Rectal smooth muscle tissue (tissue), 1 donor: ENCODE measurements around the gene ANTXR1.
A peak's percentile ranks its signal among the peaks of the same experiment; 100 is the strongest.

ENCODE experiments used
- H3K27ac ChIP-seq: one replicate; pipeline ENCODE4 v1.7.0; 2013; ENCODE audit warnings: low read depth, low read length, inconsistent platforms
- H3K27me3 ChIP-seq: one replicate; pipeline ENCODE4 v1.7.0; 2013; ENCODE audit warnings: low read length; ENCODE audit not compliant: control insufficient read depth, insufficient read depth
- H3K36me3 ChIP-seq: one replicate; pipeline ENCODE4 v1.7.0; 2013; ENCODE audit warnings: low read length; ENCODE audit not compliant: control insufficient read depth, insufficient read depth
- H3K4me1 ChIP-seq: one replicate; pipeline ENCODE4 v1.7.0; 2013; ENCODE audit warnings: low read length; ENCODE audit not compliant: control insufficient read depth, insufficient read depth
- H3K4me3 ChIP-seq: one replicate; pipeline ENCODE4 v1.7.0; 2013; ENCODE audit warnings: low read length
- H3K9ac ChIP-seq: one replicate; pipeline ENCODE4 v1.7.0; 2013; ENCODE audit warnings: low read length

Gene ANTXR1

DNA sequence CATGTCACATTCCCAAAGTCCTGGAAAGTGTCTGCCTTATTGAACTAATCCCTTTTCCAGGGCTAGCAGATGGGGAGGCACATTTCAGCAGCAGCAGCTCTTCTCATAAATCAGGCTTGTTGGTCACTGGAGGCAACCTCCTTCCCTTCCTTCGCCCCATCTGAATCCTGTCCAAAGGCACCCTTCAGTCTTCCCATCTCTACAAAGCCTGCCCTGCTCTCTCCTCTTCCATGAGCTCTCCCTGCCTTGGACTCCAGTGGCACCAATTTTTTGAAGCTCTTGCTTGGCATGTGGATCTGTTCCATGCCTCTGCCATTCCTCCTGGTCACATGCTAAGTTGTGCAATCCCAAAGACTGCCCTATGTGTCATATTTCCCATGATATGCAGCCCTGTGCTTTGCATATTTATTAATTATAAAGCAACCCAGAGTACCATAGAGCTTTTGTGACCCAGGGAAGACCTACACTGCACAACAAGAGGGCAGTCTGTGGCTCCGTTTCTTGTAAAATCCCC, 70.3 kb downstream of the ANTXR1 start:
- H3K27me3 ChIP-seq: no peaks in the 10 kb centered on the region
- no peaks in the 10 kb centered on the region for H3K4me1 ChIP-seq
- peaks cover 7% of the 10 kb centered on the region for H3K36me3 ChIP-seq
- H3K9ac ChIP-seq: no peak overlapping the region
- H3K4me3 ChIP-seq: no peak overlapping the region
- no peak overlapping the region for H3K27ac ChIP-seq

DNA sequence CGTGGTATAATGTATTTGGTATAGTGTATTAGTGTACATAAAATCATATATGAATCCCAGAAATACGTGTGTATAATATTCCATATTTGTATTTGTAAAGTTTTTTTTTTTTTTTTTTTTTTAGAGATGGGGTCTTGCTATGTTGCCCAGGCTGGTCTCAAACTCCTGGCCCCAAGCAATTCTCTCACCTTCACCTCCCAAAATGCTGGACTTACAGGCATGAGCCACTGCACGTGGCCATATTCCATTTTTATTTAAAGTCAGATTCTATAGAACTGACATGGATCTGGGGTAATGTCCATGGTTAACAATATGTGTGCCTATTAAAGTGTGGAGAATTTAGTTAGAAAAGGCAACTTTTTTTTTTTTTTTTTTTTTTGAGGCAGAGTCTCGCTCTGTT, 71.5 kb downstream of the ANTXR1 start:
- Histone ChIP-seq H3K9ac (no peak overlapping the region), H3K4me3 (no peak overlapping the region), H3K4me1 (no peaks in the 10 kb centered on the region), H3K27me3 (no peaks in the 10 kb centered on the region), H3K27ac (no peak overlapping the region), H3K36me3 (peaks cover 7% of the 10 kb centered on the region)

DNA sequence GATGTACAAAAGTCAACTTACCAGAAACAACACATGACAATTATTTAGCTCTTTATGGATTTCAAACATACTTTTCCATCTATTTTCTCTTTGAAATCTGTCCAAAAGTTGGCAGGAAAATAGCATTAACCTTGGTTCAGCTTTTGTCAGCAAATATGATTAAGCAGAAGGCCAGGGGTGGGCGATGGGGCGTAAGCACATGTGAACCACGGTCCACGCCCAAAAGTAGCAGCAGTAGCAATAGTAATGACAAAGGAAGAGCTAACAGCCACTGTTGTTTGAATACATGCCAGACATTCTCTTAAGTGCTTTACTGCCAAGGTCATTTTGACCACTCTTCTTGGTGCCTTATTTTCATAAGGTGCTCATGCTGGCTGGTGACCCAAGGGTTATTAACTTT, 73.5 kb downstream of the ANTXR1 start:
- H3K27me3 ChIP-seq: no peaks in the 10 kb centered on the region
- H3K4me3 ChIP-seq: no peak overlapping the region
- H3K9ac ChIP-seq: no peak overlapping the region
- no peaks in the 10 kb centered on the region for H3K4me1 ChIP-seq
- peaks cover 10% of the 10 kb centered on the region for H3K36me3 ChIP-seq
- no peak overlapping the region for H3K27ac ChIP-seq

- no peaks in the 10 kb centered on the region for H3K27me3 ChIP-seq
- H3K27ac ChIP-seq: no peak overlapping the region
- no peak overlapping the region for H3K4me3 ChIP-seq
- no peak overlapping the region for H3K9ac ChIP-seq
- peaks cover 6% of the 10 kb centered on the region for H3K36me3 ChIP-seq
- no peaks in the 10 kb centered on the region for H3K4me1 ChIP-seq
These were observed 74.4 kb downstream of the ANTXR1 start for GRCh38 chr2:69087211-69087911.

GRCh38 chr2:69087912-69088240, 74.9 kb downstream of the ANTXR1 start:
- Histone ChIP-seq H3K9ac (no peak overlapping the region), H3K27me3 (no peaks in the 10 kb centered on the region), H3K27ac (no peak overlapping the region), H3K36me3 (peaks cover 6% of the 10 kb centered on the region), H3K4me3 (no peak overlapping the region), H3K4me1 (no peaks in the 10 kb centered on the region)

- no peak overlapping the region for H3K27ac ChIP-seq
- no peak overlapping the region for H3K4me3 ChIP-seq
- no peaks in the 10 kb centered on the region for H3K4me1 ChIP-seq
- H3K27me3 ChIP-seq: no peaks in the 10 kb centered on the region
- H3K9ac ChIP-seq: no peak overlapping the region
- peaks cover 6% of the 10 kb centered on the region for H3K36me3 ChIP-seq
These were observed 75.5 kb downstream of the ANTXR1 start for GRCh38 chr2:69088466-69088865.

GRCh38 chr2:69089266-69089665, 76.3 kb downstream of the ANTXR1 start:
- no peak overlapping the region for H3K27ac ChIP-seq
- H3K36me3 ChIP-seq: peaks cover 6% of the 10 kb centered on the region
- no peaks in the 10 kb centered on the region for H3K4me1 ChIP-seq
- no peak overlapping the region for H3K4me3 ChIP-seq
- no peak overlapping the region for H3K9ac ChIP-seq
- no peaks in the 10 kb centered on the region for H3K27me3 ChIP-seq

GRCh38 chr2:69089998-69090397, 77.0 kb downstream of the ANTXR1 start:
- Histone ChIP-seq H3K9ac (no peak overlapping the region), H3K36me3 (peaks cover 6% of the 10 kb centered on the region), H3K27me3 (no peaks in the 10 kb centered on the region), H3K4me3 (no peak overlapping the region), H3K27ac (peak overlapping the region; percentile 30), H3K4me1 (peaks cover 2% of the 10 kb centered on the region)

GRCh38 chr2:69090820-69091219, 77.8 kb downstream of the ANTXR1 start:
- H3K4me3 ChIP-seq: no peak overlapping the region
- peaks cover 6% of the 10 kb centered on the region for H3K36me3 ChIP-seq
- no peak overlapping the region for H3K27ac ChIP-seq
- peaks cover 4% of the 10 kb centered on the region for H3K4me1 ChIP-seq
- no peak overlapping the region for H3K9ac ChIP-seq
- H3K27me3 ChIP-seq: no peaks in the 10 kb centered on the region

DNA sequence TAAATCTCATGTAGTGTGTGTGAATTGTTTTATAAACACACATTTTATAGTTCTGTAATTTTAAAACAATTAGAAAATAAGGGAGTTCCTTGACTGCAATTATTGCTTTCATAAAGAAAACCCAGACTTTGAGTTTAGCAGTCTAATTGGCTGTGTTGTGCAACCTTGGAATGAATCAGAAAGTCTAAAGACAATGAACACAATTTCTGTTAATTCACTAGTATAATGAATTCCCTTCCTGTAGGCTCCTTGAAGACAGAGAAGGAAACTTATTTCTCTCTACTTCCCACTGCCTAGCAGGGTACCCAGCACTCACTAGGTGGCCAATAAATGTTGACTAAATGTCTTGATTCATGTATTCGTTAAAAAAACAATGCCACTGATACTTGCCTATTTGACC, 79.9 kb downstream of the ANTXR1 start:
- Histone ChIP-seq H3K27me3 (no peaks in the 10 kb centered on the region), H3K4me1 (peaks cover 10% of the 10 kb centered on the region), H3K27ac (no peak overlapping the region), H3K4me3 (no peak overlapping the region), H3K9ac (no peak overlapping the region), H3K36me3 (peaks cover 3% of the 10 kb centered on the region)

GRCh38 chr2:69095305-69095704, 82.3 kb downstream of the ANTXR1 start:
- Histone ChIP-seq H3K9ac (no peak overlapping the region), H3K27ac (peak overlapping the region; percentile 66), H3K4me1 (peaks cover 12% of the 10 kb centered on the region), H3K36me3 (peaks cover 2% of the 10 kb centered on the region), H3K27me3 (no peaks in the 10 kb centered on the region), H3K4me3 (no peak overlapping the region)

DNA sequence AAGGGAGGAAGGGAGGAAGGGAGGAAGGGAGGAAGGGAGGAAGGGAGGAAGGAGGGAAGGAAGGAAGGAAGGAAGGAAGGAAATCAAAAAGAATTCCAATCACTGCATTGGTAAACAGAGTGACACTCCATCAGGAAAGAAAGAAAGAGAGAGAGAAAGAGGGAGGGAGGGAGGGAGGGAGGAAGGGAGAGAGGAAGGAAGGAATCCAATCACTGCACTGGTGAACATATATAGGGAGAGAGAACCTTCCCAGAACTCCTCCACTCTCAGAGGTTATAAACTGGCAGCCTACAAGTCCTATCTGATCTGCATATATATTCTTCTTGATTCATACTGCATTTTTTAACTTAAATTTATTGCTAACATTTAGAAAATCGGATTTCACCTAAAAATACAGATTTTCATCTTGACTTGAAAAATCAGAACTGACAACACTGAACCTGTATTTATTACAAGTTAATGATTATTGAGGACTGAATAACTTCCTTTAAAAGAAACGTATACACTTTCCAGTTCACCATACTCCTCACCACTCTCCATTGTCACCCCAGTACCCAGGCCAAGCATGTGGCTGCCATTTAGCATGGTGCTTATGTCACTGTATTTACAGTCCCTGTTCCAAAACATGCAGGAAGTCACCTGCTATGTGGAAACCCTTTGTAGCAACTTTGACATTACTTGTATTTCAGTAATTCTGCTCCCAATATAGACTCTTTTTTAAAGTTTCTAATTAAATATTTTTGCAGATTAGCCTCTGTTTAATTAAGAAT, 83.5 kb downstream of the ANTXR1 start:
- Histone ChIP-seq H3K27ac (no peak overlapping the region), H3K4me1 (peaks cover 12% of the 10 kb centered on the region), H3K36me3 (no peaks in the 10 kb centered on the region), H3K4me3 (no peak overlapping the region), H3K27me3 (no peaks in the 10 kb centered on the region), H3K9ac (no peak overlapping the region)
